MM.1S (cell line): Measurements from ENCODE around the gene LRMDA.

Experiments
- EZH2 ChIP-seq: fragments of 300-600 bp; sonication (generic); optimal IDR thresholded peaks from 2 replicates; pipeline ENCODE3; 2017; ENCODE audit warnings: low read depth, mild to moderate bottlenecking, antibody characterized with exemption, low read length, mixed read lengths
- TF ChIP-seq, protein P1 (sequence below): fragments of 300-600 bp; sonication (generic); IDR thresholded peaks from 2 replicates; pipeline ENCODE4 v1.5.1; 2016; ENCODE audit warnings: antibody characterized with exemption, low read length, mixed read lengths

DNA sequence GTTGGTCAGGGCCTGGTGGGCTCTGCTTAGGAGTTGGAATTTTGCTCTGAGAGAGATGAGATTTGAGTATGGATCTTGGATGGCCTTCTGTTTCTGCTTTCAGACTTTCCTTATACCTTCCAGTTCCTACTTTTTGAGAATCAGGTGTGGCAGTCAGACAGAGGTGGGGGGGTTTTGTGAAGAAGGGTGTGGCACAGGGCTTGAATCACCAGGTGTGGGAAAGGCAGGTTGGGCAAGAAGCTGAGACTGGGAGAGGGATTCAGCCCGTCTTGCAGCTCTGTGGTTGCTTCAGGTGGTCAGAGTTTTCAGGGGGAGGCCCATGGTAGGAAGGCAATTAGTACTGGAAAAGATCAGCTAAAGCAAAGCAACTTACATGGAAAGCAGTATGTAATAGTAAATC is 340.2 kb downstream of the LRMDA start:
- TF ChIP-seq, protein P1, sequence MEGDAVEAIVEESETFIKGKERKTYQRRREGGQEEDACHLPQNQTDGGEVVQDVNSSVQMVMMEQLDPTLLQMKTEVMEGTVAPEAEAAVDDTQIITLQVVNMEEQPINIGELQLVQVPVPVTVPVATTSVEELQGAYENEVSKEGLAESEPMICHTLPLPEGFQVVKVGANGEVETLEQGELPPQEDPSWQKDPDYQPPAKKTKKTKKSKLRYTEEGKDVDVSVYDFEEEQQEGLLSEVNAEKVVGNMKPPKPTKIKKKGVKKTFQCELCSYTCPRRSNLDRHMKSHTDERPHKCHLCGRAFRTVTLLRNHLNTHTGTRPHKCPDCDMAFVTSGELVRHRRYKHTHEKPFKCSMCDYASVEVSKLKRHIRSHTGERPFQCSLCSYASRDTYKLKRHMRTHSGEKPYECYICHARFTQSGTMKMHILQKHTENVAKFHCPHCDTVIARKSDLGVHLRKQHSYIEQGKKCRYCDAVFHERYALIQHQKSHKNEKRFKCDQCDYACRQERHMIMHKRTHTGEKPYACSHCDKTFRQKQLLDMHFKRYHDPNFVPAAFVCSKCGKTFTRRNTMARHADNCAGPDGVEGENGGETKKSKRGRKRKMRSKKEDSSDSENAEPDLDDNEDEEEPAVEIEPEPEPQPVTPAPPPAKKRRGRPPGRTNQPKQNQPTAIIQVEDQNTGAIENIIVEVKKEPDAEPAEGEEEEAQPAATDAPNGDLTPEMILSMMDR = no peak
- no peak for TF ChIP-seq EZH2
